GM18520 (cell line): Measurements from ENCODE around the gene HPS1.
"Not testable (repeated sequence)": the region's sequence is repeated elsewhere in the genome, so short reads cannot be mapped to it uniquely, and the experiment has no call there.

Experiments used
- ATAC-seq: cut with Tn5 transposase; IDR thresholded peaks from one replicate; pipeline ENCODE4 v1.9.1; 2021; ENCODE audit not compliant: unreplicated experiment

Gene HPS1

DNA sequence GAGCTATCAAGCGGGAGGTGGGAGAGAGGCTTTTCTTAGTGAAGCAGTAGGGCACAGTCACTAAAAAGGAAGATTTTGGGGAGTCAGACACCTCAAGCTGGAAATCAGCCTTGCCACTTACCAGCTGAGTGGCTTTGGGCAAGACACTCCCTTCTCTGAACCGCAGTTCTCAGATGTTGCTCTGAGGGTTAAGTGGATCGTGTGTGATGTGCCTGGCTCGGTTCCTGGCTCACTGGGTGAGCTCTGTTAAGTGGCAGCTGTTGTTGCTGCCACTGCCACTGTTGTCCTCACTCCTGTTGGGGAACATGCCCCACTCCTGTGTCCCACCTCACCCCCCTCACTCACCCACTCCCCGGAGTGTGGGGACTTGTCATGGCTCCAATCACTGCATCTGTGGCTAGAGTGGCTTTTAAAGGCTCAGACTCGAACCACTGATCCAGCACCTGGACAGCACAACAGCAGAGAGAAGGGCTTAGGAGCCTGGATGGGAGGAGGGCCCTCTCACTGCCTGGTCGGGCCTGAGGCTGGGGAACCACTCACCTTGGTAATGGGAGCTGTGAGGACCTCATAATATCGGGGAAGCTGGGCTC, 51.8 kb downstream of the HPS1 start:
- no peak for ATAC-seq

- peak; percentile 66 for ATAC-seq
Measured at GRCh38 chr10:98391578-98391991, 55.1 kb downstream of the HPS1 start.

- no peak for ATAC-seq
Measured at GRCh38 chr10:98391065-98391464, 55.7 kb downstream of the HPS1 start.

- ATAC-seq = no peak
Measured at GRCh38 chr10:98390406-98390805, 56.3 kb downstream of the HPS1 start.

DNA sequence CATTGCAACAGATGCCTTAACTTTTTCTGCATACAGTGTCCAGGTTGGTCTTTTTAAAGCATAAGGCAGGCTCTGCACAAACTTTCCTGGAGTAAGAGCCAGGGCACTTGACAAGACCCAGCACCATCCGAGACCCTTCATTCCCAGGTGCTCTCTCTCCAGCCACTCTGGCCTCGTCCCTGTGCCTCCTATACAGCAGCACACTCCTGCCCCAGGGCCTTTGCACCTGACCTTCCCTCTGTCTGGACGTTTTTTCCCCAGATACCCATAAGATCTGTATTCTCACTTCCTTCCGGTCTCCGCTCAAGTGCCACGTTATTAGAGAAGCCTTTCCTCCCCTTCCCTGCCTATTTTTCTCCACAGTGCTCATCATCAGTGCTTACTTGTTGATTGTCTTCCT, 57.3 kb downstream of the HPS1 start:
- ATAC-seq = no peak

DNA sequence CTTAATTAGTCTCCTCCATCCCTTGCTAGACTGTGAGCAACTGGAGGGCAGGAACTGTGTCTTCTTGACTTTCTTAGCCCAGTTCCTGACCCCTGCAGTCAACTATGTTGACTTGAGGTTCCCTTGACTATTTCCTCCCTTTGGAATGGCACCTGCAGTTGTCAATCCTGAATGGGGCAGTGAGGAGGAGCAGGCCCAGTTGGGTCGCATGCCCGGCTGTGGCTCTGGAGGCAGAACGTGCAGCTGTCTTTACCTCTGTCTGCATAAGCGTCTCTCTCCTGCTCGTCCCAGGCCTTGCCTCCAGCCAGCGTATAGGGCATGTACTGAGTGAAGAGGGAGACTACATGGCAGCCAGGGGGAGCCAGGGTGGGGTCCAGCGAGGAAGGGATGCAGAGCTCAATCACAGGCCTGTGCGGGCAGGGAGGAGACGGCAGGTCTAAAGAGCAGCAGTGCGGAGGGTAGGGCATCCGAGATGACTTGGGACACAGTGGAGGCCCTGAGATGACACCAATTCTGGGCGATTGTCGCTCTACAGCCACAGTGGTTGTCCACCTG, 58.6 kb downstream of the HPS1 start:
- ATAC-seq = no peak

DNA sequence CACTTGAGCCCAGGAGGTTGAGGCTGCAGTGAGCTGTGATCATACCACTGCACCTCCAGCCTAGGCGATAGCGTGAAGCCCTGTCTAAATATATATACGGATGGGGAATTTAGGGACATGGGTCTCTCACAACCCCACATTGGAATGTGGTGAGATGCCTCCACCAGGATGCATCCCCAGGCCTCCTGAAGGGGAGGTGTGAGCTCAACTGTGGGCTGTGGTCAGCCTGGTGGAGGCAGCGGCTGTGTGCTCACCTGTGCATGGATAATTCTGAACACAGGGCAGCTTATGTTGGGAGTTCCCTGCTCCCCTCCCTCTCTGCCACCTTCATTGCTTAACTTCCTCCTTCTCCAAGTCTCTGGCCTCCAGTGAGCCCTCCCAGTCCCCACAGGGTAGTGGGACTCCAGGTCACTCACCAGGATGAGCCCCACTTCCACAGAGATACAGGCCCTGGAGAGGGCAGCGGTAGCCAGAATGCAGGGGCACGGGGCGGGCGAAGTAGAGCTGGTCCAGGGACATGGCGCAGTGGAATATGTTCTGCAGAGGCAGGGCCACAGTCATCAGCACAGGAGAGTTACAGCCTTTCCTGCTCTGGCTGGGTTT, 62.1 kb downstream of the HPS1 start:
- ATAC-seq = no peak

GRCh38 chr10:98383869-98384268, 62.9 kb downstream of the HPS1 start:
- ATAC-seq = no peak

GRCh38 chr10:98383134-98383667, 63.5 kb downstream of the HPS1 start:
- not testable (repeated sequence) for ATAC-seq

GRCh38 chr10:98382691-98383101, 64.0 kb downstream of the HPS1 start:
- no peak for ATAC-seq

GRCh38 chr10:98380493-98381339, 66.0 kb downstream of the HPS1 start:
- no peak for ATAC-seq

DNA sequence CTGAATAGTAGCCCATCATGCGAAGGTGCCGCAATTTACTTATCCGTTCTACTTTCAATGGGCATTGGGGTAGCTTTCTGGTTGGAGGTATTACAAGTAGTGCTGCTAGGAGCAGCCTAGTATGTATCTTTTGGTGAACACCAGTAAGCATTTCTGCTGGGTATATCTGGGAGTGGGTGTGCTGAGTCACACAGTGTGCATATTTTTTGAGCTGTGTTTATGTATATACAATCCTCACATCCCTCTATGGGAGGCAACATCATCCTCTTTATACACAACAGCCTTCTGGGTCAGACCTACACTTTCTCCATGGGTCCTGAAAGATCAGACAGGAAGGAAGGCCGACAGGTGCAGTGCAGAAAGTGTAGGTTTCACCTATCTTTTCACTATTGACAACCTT, 68.0 kb downstream of the HPS1 start:
- ATAC-seq = no peak

DNA sequence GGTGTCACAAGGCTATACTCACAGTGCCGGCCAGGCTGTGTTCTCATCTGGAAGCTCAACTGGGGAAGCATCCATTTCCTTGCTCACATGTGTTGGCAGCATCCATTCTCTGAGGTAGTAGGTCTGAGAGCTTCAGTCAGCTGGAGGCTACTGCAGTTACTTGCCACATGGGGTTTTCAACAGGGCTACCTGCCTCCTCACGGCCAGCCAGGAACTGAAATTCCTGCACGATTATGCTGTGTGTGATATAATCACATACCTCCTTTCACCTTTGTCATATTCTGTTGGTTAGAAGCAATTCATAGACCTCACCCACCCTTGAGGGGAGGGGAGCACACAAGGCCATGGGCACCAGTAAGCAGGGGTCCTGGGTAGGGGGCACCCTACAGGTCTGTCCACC, 69.2 kb downstream of the HPS1 start:
- no peak for ATAC-seq

DNA sequence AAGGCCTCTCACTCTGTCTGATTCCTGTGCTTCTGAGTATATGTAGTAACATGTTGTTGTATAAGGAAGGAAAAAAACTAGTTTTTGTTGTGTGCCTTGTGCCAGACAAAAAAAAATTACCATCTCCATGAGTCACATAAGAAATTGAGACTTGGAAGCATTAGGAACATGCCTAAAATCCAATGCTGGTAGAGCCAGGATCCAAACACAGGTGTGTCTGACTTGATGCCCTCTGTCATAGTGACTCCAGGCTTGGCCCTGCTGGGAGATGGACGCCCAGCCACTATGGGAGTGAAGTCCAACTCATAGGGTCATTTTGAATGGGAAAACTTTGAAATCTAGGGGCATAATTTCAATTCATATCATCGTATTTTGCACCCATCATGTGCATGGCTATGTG, 69.7 kb downstream of the HPS1 start:
- no peak for ATAC-seq

DNA sequence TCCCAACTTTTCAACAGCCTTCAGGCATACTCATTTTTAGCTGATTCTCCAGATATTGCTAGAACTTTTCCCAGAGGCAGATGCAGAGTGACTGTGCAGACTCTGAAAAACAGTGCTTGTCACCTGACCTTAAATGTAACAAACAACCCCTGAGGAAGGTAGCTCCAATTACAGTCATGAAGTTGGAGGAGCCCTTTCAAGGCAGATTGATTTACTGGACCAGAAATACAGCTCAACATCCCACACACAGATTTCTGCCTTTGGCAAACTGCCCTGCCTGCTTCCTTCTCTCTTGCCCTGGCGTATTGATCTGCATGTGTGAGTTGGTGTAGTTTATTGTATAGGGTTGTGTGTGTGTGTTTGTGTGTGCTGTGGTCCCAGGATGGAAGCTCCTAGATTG, 70.2 kb downstream of the HPS1 start:
- no peak for ATAC-seq

- ATAC-seq = no peak
Measured at GRCh38 chr10:98374217-98374985, 72.3 kb downstream of the HPS1 start.

GRCh38 chr10:98373260-98374040, 73.3 kb downstream of the HPS1 start:
- ATAC-seq = no peak

DNA sequence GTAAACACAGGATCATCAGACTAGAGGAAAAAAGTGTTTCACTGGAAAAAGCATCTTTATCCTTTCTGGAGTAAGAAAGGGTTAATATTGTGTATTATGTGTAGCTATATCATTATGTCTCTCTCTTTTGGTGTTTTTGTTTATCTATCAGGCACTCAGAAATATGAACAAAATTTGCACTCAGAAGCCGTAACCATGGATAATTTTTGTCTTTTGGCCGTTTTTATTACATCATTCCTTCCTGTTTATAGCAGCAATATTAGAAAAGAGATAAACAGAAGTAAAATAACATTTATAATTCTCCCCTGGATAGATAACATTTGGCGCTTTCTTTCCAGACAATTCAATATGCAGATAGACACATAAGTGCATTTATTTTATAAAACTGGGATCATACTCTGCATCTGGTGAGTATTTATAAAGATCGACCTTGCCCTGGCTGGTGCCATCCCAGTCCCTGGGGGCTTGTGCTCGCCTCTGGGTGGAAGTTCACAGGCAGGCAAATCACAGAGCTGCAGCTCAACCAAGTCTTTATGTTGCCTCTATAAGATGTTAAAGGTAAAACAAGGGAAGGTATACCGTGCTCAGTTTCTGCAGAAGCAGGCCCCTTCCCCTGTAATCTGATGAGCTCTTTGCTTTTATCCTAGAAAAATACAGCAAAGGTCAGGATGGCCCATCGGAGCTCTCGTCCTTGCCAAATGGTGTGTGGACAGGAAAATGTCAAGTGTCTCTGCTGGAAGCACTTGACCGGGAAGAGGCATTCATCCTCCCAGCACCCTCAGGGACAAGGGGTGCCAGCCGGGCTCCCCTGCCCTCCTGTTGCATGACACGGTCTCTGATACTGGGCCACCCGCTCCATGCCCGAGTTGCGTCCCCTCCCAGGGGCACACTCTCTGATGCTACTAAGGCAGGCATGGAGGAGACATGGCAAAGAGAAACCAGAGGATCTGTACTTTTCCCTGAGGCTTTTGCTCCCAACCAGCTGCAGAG, 75.6 kb downstream of the HPS1 start:
- ATAC-seq = no peak

- ATAC-seq = no peak
Measured at GRCh38 chr10:98369801-98370200, 76.9 kb downstream of the HPS1 start.
